Keratinocyte (primary cell): ENCODE data around the gene SEC24B. TPM values are rescaled to one million over a fixed set of nuclear protein-coding genes. Genes with fewer than 3 reads are reported as not detected.

Experiments
- DNase-seq: peaks from one replicate; pipeline ENCODE4 v3.0.0-alpha.2; 2011; ENCODE audit warnings: low read depth, missing footprints, low spot score
- FAIRE-seq: peaks from 2 replicates; lab custom pipeline; 2011; peaks lifted over from hg19 to GRCh38; lab: Jason Lieb, UNC
- H2AFZ ChIP-seq: 2 replicates; pipeline ENCODE4 v1.6.0; 2012; ENCODE audit warnings: low read length, control low read depth, inconsistent platforms; ENCODE audit not compliant: control insufficient read depth
- H3K27ac ChIP-seq: 2 replicates; pipeline ENCODE4 v1.5.1; 2011; ENCODE audit warnings: low read length; ENCODE audit not compliant: control insufficient read depth, insufficient read depth
- H3K27me3 ChIP-seq: 3 replicates; pipeline ENCODE4 v1.6.0; 2011; ENCODE audit warnings: low read length; ENCODE audit not compliant: control insufficient read depth, insufficient read depth; ENCODE audit errors: extremely low read depth
- H3K36me3 ChIP-seq, 2 experiments: 2 replicates in 1 of 2; 3 replicates in 1 of 2; pipeline ENCODE4 v1.5.1; 2011; ENCODE audit warnings: low read length in 2 of 2, mild to moderate bottlenecking in 1 of 2; ENCODE audit not compliant: control insufficient read depth in 2 of 2, insufficient read depth in 2 of 2; ENCODE audit errors: extremely low read depth in 1 of 2
- H3K4me1 ChIP-seq: 3 replicates; pipeline ENCODE4 v1.5.1; 2011; ENCODE audit warnings: low read length; ENCODE audit not compliant: control insufficient read depth, insufficient read depth; ENCODE audit errors: extremely low read depth
- H3K4me2 ChIP-seq: 3 replicates; pipeline ENCODE4 v1.6.0; 2011; ENCODE audit warnings: low read depth, low read length; ENCODE audit not compliant: control insufficient read depth, insufficient read depth; ENCODE audit errors: extremely low read depth
- H3K4me3 ChIP-seq, 3 experiments: fragments of 200-600 bp in 1 of 3; sonication (generic) in 1 of 3; 2 replicates in 2 of 3; 3 replicates in 1 of 3; pipeline ENCODE4 v1.5.1; 2011 to 2016; ENCODE audit warnings: low read length in 3 of 3, mild to moderate bottlenecking in 3 of 3, control low read depth in 2 of 3, inconsistent platforms in 1 of 3, low read depth in 1 of 3, mixed read lengths in 1 of 3, mixed run types in 1 of 3, moderate library complexity in 1 of 3; ENCODE audit not compliant: control insufficient read depth in 2 of 3, insufficient read depth in 2 of 3; ENCODE audit errors: extremely low read depth in 1 of 3
- H3K79me2 ChIP-seq: 2 replicates; pipeline ENCODE4 v1.6.0; 2012; ENCODE audit warnings: low read length; ENCODE audit not compliant: control insufficient read depth, insufficient read depth
- H3K9ac ChIP-seq: 3 replicates; pipeline ENCODE4 v1.6.0; 2011; ENCODE audit warnings: low read length; ENCODE audit not compliant: control insufficient read depth, insufficient read depth; ENCODE audit errors: extremely low read depth
- H3K9me1 ChIP-seq: 3 replicates; pipeline ENCODE4 v1.6.0; 2011; ENCODE audit warnings: low read length; ENCODE audit not compliant: control insufficient read depth, insufficient read depth; ENCODE audit errors: extremely low read depth
- H3K9me3 ChIP-seq: 2 replicates; pipeline ENCODE4 v1.5.1; 2012; ENCODE audit warnings: low read depth, low read length; ENCODE audit not compliant: control insufficient read depth
- H4K20me1 ChIP-seq: 3 replicates; pipeline ENCODE4 v1.6.0; 2011; ENCODE audit warnings: low read length; ENCODE audit not compliant: control insufficient read depth, insufficient read depth; ENCODE audit errors: extremely low read depth
- EZH2 ChIP-seq: IDR thresholded peaks from one replicate; pipeline ENCODE4 v1.6.1; 2012; ENCODE audit warnings: inconsistent platforms, mild to moderate bottlenecking, low read length, moderate library complexity
- dilution Hi-C: fragments of 300-500 bp; cut with MboI; formaldehyde crosslinking; loops from one replicate; pipeline ENCODE4 v1.7.0; 2020; ENCODE audit warnings: low sequenced_read_pairs; ENCODE audit not compliant: extremely low pct_ligation_motif_present
- polyA plus RNA-seq, 5 experiments: library from polyadenylated mRNA; depleted of rRNA in 3 of 5; stranded (reverse) in 3 of 5; stranded (forward) in 1 of 5; unstranded in 1 of 5; fragments of >200 nt; gene quantifications; 1 replicate in 1 of 5; 2 replicates in 3 of 5; 3 replicates in 1 of 5; pipeline versions ENCODE4 v1.2.1 to v1.2.3, GENCODE V29; 2011 to 2012; ENCODE audit warnings: missing spikeins in 2 of 5, low read depth in 1 of 5, low replicate concordance in 1 of 5
- small RNA-seq, 3 experiments: library from RNA; depleted of rRNA; stranded (forward); fragments of <200 nt; gene quantifications; one replicate each; pipeline ENCODE3, GENCODE V24; 2012; ENCODE audit warnings: low read depth in 3 of 3, low replicate concordance in 1 of 3; ENCODE audit not compliant: insufficient read length in 3 of 3
- TF ChIP-seq, protein P1 (sequence below), 3 experiments: IDR thresholded peaks in 1 of 3; conservative IDR thresholded peaks in 1 of 3; optimal IDR thresholded peaks in 1 of 3; 2 replicates in 2 of 3; 3 replicates in 1 of 3; pipeline versions ENCODE3 to v1.5.1; 2011; ENCODE audit warnings: low read length in 3 of 3, mild to moderate bottlenecking in 3 of 3, moderate library complexity in 2 of 3, control low read depth in 1 of 3, inconsistent platforms in 1 of 3; ENCODE audit not compliant: insufficient read depth in 2 of 3; ENCODE audit errors: extremely low read depth in 1 of 3

Gene SEC24B
- polyA plus RNA-seq, 1 donor (not counting 4 experiments of a cell fraction or from before 2014, with no cell fraction given) = 53.4 TPM

DNA sequence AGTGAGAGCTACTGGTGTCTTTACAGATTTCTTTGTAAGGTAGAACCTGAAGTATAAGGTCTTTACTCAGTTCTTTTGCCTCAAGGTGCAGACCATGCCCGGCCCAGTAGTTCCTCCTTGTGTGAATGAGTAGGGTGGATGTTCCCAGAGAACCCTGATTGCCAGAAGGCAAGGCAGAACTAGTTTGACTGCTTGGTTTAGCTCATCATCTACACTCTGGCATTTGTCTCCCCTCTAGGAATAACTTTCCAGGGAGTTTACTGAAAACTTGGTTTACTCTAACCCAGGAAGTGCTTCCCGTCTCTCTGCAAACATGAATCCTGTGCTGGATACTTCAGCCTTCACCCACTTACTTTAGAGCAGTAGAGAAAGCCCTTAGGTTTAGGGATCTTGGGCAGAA is 155.5 kb downstream of the SEC24B start:
- Histone ChIP-seq H3K9ac (peak overlapping the region; percentile 51), H3K4me1 (peaks cover 24% of the 10 kb centered on the region), H2AFZ (peak overlapping the region; percentile 89), H4K20me1 (no peaks in the 10 kb centered on the region), H3K4me3 (peak overlapping the region in 2 of 3 experiments; percentile 43 to 59), H3K27me3 (no peaks in the 10 kb centered on the region), H3K36me3 (no peaks in the 10 kb centered on the region), H3K79me2 (peaks cover 2% of the 10 kb centered on the region), H3K9me3 (no peaks in the 10 kb centered on the region), H3K9me1 (no peaks in the 10 kb centered on the region), H3K4me2 (peak overlapping the region; percentile 87), H3K27ac (peak overlapping the region; percentile 72)
- FAIRE-seq (peak; percentile 91), DNase-seq (no peak)
- dilution Hi-C loops = no loop called here
- TF ChIP-seq, protein P1, sequence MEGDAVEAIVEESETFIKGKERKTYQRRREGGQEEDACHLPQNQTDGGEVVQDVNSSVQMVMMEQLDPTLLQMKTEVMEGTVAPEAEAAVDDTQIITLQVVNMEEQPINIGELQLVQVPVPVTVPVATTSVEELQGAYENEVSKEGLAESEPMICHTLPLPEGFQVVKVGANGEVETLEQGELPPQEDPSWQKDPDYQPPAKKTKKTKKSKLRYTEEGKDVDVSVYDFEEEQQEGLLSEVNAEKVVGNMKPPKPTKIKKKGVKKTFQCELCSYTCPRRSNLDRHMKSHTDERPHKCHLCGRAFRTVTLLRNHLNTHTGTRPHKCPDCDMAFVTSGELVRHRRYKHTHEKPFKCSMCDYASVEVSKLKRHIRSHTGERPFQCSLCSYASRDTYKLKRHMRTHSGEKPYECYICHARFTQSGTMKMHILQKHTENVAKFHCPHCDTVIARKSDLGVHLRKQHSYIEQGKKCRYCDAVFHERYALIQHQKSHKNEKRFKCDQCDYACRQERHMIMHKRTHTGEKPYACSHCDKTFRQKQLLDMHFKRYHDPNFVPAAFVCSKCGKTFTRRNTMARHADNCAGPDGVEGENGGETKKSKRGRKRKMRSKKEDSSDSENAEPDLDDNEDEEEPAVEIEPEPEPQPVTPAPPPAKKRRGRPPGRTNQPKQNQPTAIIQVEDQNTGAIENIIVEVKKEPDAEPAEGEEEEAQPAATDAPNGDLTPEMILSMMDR (optimal IDR thresholded peaks at IDR 0.05 in 1 of 3, IDR thresholded peaks at IDR 0.05 in 1 of 3, conservative IDR thresholded peaks at IDR 0.05 in 1 of 3; ENCODE audit: extremely low read depth in 1 of 3, insufficient read depth in 2 of 3, low read length in 3 of 3) = no peak
- no peak for TF ChIP-seq EZH2

DNA sequence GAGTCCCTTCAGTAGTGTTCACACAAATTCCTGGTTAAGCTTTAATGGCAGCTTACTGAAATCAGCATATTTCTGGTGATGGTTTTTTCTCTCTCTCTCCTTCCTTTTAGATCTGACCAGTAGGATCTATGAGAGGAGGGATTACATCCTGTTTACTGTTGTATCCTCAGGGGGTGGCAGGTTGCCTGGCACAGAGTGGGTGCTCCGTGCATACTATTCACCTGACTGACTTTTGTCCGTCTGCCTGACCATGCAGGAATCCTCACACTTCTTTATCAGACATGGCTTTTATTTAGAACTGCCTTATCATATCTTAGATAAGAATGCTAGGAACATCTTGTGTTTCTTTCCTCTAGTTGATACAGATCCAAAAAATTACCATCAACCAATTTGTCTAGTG is 156.0 kb downstream of the SEC24B start:
- dilution Hi-C loops = no loop called here
- Histone ChIP-seq H3K9me1 (no peaks in the 10 kb centered on the region), H4K20me1 (no peaks in the 10 kb centered on the region), H3K9me3 (no peaks in the 10 kb centered on the region), H2AFZ (peak overlapping the region; percentile 89), H3K4me2 (peak overlapping the region; percentile 87), H3K9ac (peak overlapping the region; percentile 51), H3K36me3 (no peaks in the 10 kb centered on the region), H3K27ac (peak overlapping the region; percentile 72), H3K4me3 (peak overlapping the region in 2 of 3 experiments; percentile 43 to 59), H3K4me1 (peaks cover 24% of the 10 kb centered on the region), H3K79me2 (peaks cover 2% of the 10 kb centered on the region), H3K27me3 (no peaks in the 10 kb centered on the region)
- FAIRE-seq = no peak
- DNase-seq = no peak
- no peak for TF ChIP-seq EZH2
- TF ChIP-seq, protein P1 (optimal IDR thresholded peaks at IDR 0.05 in 1 of 3, IDR thresholded peaks at IDR 0.05 in 1 of 3, conservative IDR thresholded peaks at IDR 0.05 in 1 of 3; ENCODE audit: extremely low read depth in 1 of 3, insufficient read depth in 2 of 3, low read length in 3 of 3) = no peak

Small RNAs within 50 kb of the gene (small RNA-seq; reads per million reads assigned to genes)
- gene MIR576 (0.60 to 30.7 (median 15.6) reads per million in 3 experiments), gene RN7SL55P (0 reads per million in 3 experiments)

Other genes starting within 250 kb of the SEC24B start
- gene COL25A1, start 131.2 kb upstream of the SEC24B start, polyA plus RNA-seq = 0.01 TPM in 1 of 3 replicates, not detected in the others
- gene MCUB, start 126.4 kb downstream of the SEC24B start, polyA plus RNA-seq = 13.1 to 20.6 TPM (median 20.3 TPM) in 3 replicates